SU-DHL-6 (cell line): ENCODE results near the gene BEND7.

Experiments used
- H2AFZ ChIP-seq: fragments of 200-600 bp; sonication (generic); 2 replicates; pipeline ENCODE4 v1.6.1; 2014; ENCODE audit warnings: low read depth, mild to moderate bottlenecking, moderate library complexity, mixed read lengths, antibody characterized with exemption, low read length; ENCODE audit not compliant: severe bottlenecking
- H3F3A ChIP-seq: fragments of 200-600 bp; shearing (Covaris generic); 2 replicates; pipeline ENCODE4 v1.6.0; 2016; ENCODE audit warnings: antibody characterized with exemption, mild to moderate bottlenecking; ENCODE audit not compliant: insufficient read depth
- H3K27ac ChIP-seq: fragments of 200-600 bp; sonication (generic); 2 replicates; pipeline ENCODE4 v1.5.1; 2016; ENCODE audit warnings: low read depth, mild to moderate bottlenecking, low read length, moderate library complexity, mixed read lengths
- H3K27me3 ChIP-seq: fragments of 200-600 bp; sonication (generic), shearing (Covaris generic); 2 replicates; pipeline ENCODE4 v1.6.0; 2014; ENCODE audit warnings: mild to moderate bottlenecking, low read length
- H3K36me3 ChIP-seq: fragments of 200-600 bp; sonication (generic); 2 replicates; pipeline ENCODE4 v1.6.1; 2014; ENCODE audit warnings: mild to moderate bottlenecking, low read length, mixed read lengths
- H3K4me2 ChIP-seq: fragments of 300-600, 200-600 bp; shearing (Covaris generic), sonication (generic); 2 replicates; pipeline ENCODE4 v1.6.0; 2014; ENCODE audit warnings: low read length, low read depth, mild to moderate bottlenecking; ENCODE audit not compliant: poor library complexity, severe bottlenecking
- H3K4me3 ChIP-seq: fragments of 200-600 bp; sonication (generic); 2 replicates; pipeline ENCODE4 v1.5.1; 2014; ENCODE audit warnings: antibody characterized with exemption, low read length, mild to moderate bottlenecking, mixed read lengths; ENCODE audit not compliant: insufficient read depth, poor library complexity, severe bottlenecking
- H3K79me2 ChIP-seq: fragments of 200-600 bp; sonication (generic); 2 replicates; pipeline ENCODE4 v1.6.1; 2014; ENCODE audit warnings: mild to moderate bottlenecking, low read length, moderate library complexity; ENCODE audit not compliant: insufficient read depth
- H3K9ac ChIP-seq: fragments of 200-600 bp; sonication (generic); 2 replicates; pipeline ENCODE4 v1.7.0; 2014; ENCODE audit warnings: mild to moderate bottlenecking, low read length
- H3K9me2 ChIP-seq: fragments of 200-600 bp; sonication (generic); replicated peaks from 2 replicates; pipeline ENCODE4 v1.6.1; 2014; ENCODE audit warnings: low read length; ENCODE audit not compliant: insufficient read depth
- H3K9me3 ChIP-seq: fragments of 200-600 bp; sonication (generic); 2 replicates; pipeline ENCODE4 v1.6.1; 2014; ENCODE audit warnings: low read length, mixed read lengths; ENCODE audit not compliant: insufficient read depth
- H4K20me1 ChIP-seq: fragments of 200-600 bp; sonication (generic); 2 replicates; pipeline ENCODE4 v1.6.1; 2014; ENCODE audit warnings: low read depth, mild to moderate bottlenecking, antibody characterized with exemption, low read length, moderate library complexity, mixed read lengths
- EZH2phosphoT487 ChIP-seq: fragments of 200-600 bp; sonication (generic), shearing (Covaris generic); conservative IDR thresholded peaks from 2 replicates; pipeline ENCODE4 v1.6.1; 2018; ENCODE audit warnings: mild to moderate bottlenecking, antibody characterized with exemption, low read length, moderate library complexity, mixed read lengths
- TF ChIP-seq, protein P1 (sequence below): fragments of 200-600 bp; sonication (generic); IDR thresholded peaks from one replicate; pipeline ENCODE4 v1.5.1; 2017; ENCODE audit warnings: antibody characterized with exemption, mild to moderate bottlenecking, low read length, moderate library complexity; ENCODE audit not compliant: insufficient read depth, poor library complexity, severe bottlenecking

BEND7 gene

DNA sequence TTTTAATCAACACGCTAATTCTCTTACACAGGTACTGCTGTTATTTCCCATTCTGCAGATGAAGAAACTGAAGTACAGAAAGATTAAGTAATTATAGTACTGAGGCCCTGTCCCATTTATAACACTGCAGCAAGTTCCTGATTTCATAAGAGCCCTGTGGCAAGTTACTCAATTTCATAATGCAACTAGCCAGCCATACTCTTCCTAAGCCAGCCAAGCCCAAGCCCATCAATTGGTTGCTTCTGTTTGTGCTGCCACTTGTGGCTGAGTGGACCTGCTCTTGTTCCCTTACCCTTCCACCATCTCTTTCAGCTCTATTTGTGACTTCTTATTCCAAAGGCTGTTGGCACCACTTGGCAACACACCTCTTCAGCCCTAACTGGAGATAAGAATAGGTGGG lies 38.2 kb upstream of the BEND7 start:
- Histone ChIP-seq H2AFZ (no peak overlapping the region), H3K36me3 (no peaks in the 10 kb centered on the region), H3K9ac (no peak overlapping the region), H3K9me3 (no peaks in the 10 kb centered on the region), H3K4me3 (no peak overlapping the region), H4K20me1 (no peaks in the 10 kb centered on the region), H3F3A (no peaks in the 10 kb centered on the region), H3K9me2 (no peaks in the 10 kb centered on the region), H3K4me2 (no peak overlapping the region), H3K27ac (no peak overlapping the region), H3K79me2 (no peaks in the 10 kb centered on the region), H3K27me3 (no peaks in the 10 kb centered on the region)
- no peak for TF ChIP-seq EZH2phosphoT487
- TF ChIP-seq, protein P1, sequence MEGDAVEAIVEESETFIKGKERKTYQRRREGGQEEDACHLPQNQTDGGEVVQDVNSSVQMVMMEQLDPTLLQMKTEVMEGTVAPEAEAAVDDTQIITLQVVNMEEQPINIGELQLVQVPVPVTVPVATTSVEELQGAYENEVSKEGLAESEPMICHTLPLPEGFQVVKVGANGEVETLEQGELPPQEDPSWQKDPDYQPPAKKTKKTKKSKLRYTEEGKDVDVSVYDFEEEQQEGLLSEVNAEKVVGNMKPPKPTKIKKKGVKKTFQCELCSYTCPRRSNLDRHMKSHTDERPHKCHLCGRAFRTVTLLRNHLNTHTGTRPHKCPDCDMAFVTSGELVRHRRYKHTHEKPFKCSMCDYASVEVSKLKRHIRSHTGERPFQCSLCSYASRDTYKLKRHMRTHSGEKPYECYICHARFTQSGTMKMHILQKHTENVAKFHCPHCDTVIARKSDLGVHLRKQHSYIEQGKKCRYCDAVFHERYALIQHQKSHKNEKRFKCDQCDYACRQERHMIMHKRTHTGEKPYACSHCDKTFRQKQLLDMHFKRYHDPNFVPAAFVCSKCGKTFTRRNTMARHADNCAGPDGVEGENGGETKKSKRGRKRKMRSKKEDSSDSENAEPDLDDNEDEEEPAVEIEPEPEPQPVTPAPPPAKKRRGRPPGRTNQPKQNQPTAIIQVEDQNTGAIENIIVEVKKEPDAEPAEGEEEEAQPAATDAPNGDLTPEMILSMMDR: no peak

DNA sequence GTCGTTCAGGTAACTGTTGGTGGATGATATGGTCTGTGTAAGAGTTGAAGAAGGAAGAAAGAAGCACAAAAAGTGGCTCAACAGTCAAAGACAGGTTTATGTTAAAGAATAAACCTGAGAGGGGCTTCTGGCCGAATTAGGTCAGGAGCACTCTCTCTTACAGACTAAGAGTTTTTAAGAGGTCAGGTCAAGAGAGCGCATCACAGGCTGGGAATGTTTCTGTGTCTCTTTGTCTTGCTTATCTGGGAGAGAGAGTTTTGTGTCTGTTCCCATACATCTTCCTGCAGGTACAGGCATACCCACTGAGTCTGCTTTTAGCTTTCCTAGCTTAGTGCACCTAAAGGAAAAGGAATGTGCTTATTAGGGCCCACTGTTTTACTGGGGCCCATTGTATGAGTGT lies 35.8 kb upstream of the BEND7 start:
- no peaks in the 10 kb centered on the region for H3K27me3 ChIP-seq
- H3K4me3 ChIP-seq: no peak overlapping the region
- H3F3A ChIP-seq: no peaks in the 10 kb centered on the region
- TF ChIP-seq, protein P1: no peak
- TF ChIP-seq EZH2phosphoT487: no peak
- H3K4me2 ChIP-seq: no peak overlapping the region
- no peak overlapping the region for H3K27ac ChIP-seq
- H3K9me2 ChIP-seq: no peaks in the 10 kb centered on the region
- H4K20me1 ChIP-seq: no peaks in the 10 kb centered on the region
- no peaks in the 10 kb centered on the region for H3K9me3 ChIP-seq
- H3K79me2 ChIP-seq: no peaks in the 10 kb centered on the region
- no peak overlapping the region for H2AFZ ChIP-seq
- H3K9ac ChIP-seq: no peak overlapping the region
- H3K36me3 ChIP-seq: no peaks in the 10 kb centered on the region

- Histone ChIP-seq H3K36me3 (no peaks in the 10 kb centered on the region), H3K27me3 (no peaks in the 10 kb centered on the region), H2AFZ (no peak overlapping the region), H3K9ac (no peak overlapping the region), H3K9me3 (no peaks in the 10 kb centered on the region), H3K4me3 (no peak overlapping the region), H3K4me2 (no peak overlapping the region), H3K9me2 (no peaks in the 10 kb centered on the region), H4K20me1 (no peaks in the 10 kb centered on the region), H3K27ac (no peak overlapping the region), H3F3A (no peaks in the 10 kb centered on the region), H3K79me2 (no peaks in the 10 kb centered on the region)
- TF ChIP-seq EZH2phosphoT487: no peak
- TF ChIP-seq, protein P1: no peak
Measured at GRCh38 chr10:13563481-13564445, 34.9 kb upstream of the BEND7 start.
